Thymus (tissue), 11 donors: ENCODE data around the gene ODAD4. TPM values are rescaled to one million over a fixed set of nuclear protein-coding genes. Genes with fewer than 3 reads are reported as not detected.

Experiments
- DNase-seq, 9 donors: peaks; one replicate each; pipeline ENCODE4 v3.0.0-alpha.2; 2013; ENCODE audit warnings: low spot score in 9 of 9, low read depth in 6 of 9, missing footprints in 1 of 9
- H3K27ac ChIP-seq, 2 donors: one replicate each; pipeline ENCODE4 v1.5.1; 2013; ENCODE audit warnings: control low read depth in 1 of 2, low read depth in 1 of 2, low read length in 1 of 2, mild to moderate bottlenecking in 1 of 2, moderate library complexity in 1 of 2
- H3K27me3 ChIP-seq, 2 donors: one replicate each; pipeline ENCODE4 v1.5.1; 2013; ENCODE audit warnings: low read length in 1 of 2; ENCODE audit not compliant: control insufficient read depth in 2 of 2, insufficient read depth in 1 of 2
- H3K36me3 ChIP-seq, 2 donors: one replicate each; pipeline ENCODE4 v1.5.1; 2013; ENCODE audit warnings: low read length in 1 of 2, mild to moderate bottlenecking in 1 of 2, moderate library complexity in 1 of 2; ENCODE audit not compliant: control insufficient read depth in 2 of 2, insufficient read depth in 2 of 2
- H3K4me1 ChIP-seq, 2 donors: one replicate each; pipeline ENCODE4 v1.5.1; 2013; ENCODE audit warnings: low read length in 2 of 2; ENCODE audit not compliant: control insufficient read depth in 2 of 2, insufficient read depth in 2 of 2
- H3K4me3 ChIP-seq, 2 donors: one replicate each; pipeline ENCODE4 v1.5.1; 2013; ENCODE audit warnings: low read length in 2 of 2, control low read depth in 1 of 2, mild to moderate bottlenecking in 1 of 2
- H3K9me3 ChIP-seq, 2 donors: one replicate each; pipeline ENCODE4 v1.5.1; 2013; ENCODE audit warnings: low read length in 1 of 2, mild to moderate bottlenecking in 1 of 2; ENCODE audit not compliant: control insufficient read depth in 2 of 2, insufficient read depth in 1 of 2
- WGBS: extraction: QIAGEN DNeasy Blood & Tissue Kit; methylation state at CpG from one replicate; pipeline ENCODE4 v1.1.7; 2013; 5-methylcytosine and 5-hydroxymethylcytosine counted together
- polyA plus RNA-seq: library from polyadenylated mRNA; stranded (reverse); fragments of 200-250 nt; gene quantifications from one replicate; pipeline ENCODE4 v1.2.3, GENCODE V29; 2013
- total RNA-seq: library from RNA; stranded (reverse); fragments of 120-200 nt; gene quantifications from one replicate; pipeline ENCODE4 v1.2.4, GENCODE V29; 2013
- donor health status: healthy.

Gene ODAD4
- total and polyA plus RNA-seq, 2 donors, result 0.61 to 1.4 TPM

- H3K27ac ChIP-seq, result no peak overlapping the region
- H3K4me1 ChIP-seq, result no peaks in the 10 kb centered on the region
- H3K9me3 ChIP-seq, result no peaks in the 10 kb centered on the region
- WGBS, result 80% methylated on average over 7 of the region's 7 CpGs
- DNase-seq, result no peak
- peaks cover 78 to 87% of the 10 kb centered on the region in 2 donors for H3K36me3 ChIP-seq
- H3K27me3 ChIP-seq, result no peaks in the 10 kb centered on the region
- H3K4me3 ChIP-seq, result no peak overlapping the region
Measured at GRCh38 chr17:41894791-41895331, 35.6 kb upstream of the ODAD4 start.

- WGBS, result 96% methylated on average over 5 of the region's 5 CpGs
Measured at GRCh38 chr17:41895617-41896016, 34.8 kb upstream of the ODAD4 start.

GRCh38 chr17:41896726-41897125 is 33.7 kb upstream of the ODAD4 start:
- DNase-seq, result no peak
- H3K27me3 ChIP-seq, result no peaks in the 10 kb centered on the region
- H3K4me1 ChIP-seq, result no peaks in the 10 kb centered on the region
- no peak overlapping the region for H3K4me3 ChIP-seq
- H3K27ac ChIP-seq, result no peak overlapping the region
- H3K9me3 ChIP-seq, result no peaks in the 10 kb centered on the region
- 98% methylated on average over 6 of the region's 6 CpGs for WGBS
- peaks cover 81 to 90% of the 10 kb centered on the region in 2 donors for H3K36me3 ChIP-seq

More at GRCh38 chr17:41895617-41896016, 34.8 kb upstream of the ODAD4 start:
- Histone ChIP-seq H3K27ac (no peak overlapping the region), H3K27me3 (no peaks in the 10 kb centered on the region), H3K4me1 (no peaks in the 10 kb centered on the region), H3K9me3 (no peaks in the 10 kb centered on the region), H3K4me3 (no peak overlapping the region), H3K36me3 (peaks cover 79 to 90% of the 10 kb centered on the region in 2 donors)
- DNase-seq, result no peak

- WGBS, result 89% methylated on average over 11 of the region's 11 CpGs
- Histone ChIP-seq H3K9me3 (no peaks in the 10 kb centered on the region), H3K27me3 (no peaks in the 10 kb centered on the region), H3K27ac (no peak overlapping the region), H3K36me3 (peaks cover 80 to 84% of the 10 kb centered on the region in 2 donors), H3K4me1 (no peaks in the 10 kb centered on the region), H3K4me3 (no peak overlapping the region)
- DNase-seq, result no peak
Measured at GRCh38 chr17:41901646-41902045, 28.8 kb upstream of the ODAD4 start.

GRCh38 chr17:41904242-41904841 is 26.1 kb upstream of the ODAD4 start:
- Histone ChIP-seq H3K36me3 (peaks cover 78 to 85% of the 10 kb centered on the region in 2 donors), H3K27ac (no peak overlapping the region), H3K27me3 (no peaks in the 10 kb centered on the region), H3K4me3 (no peak overlapping the region), H3K4me1 (no peaks in the 10 kb centered on the region), H3K9me3 (no peaks in the 10 kb centered on the region)
- no peak for DNase-seq
- 98% methylated on average over 7 of the region's 7 CpGs for WGBS

- Histone ChIP-seq H3K4me3 (no peak overlapping the region), H3K27ac (no peak overlapping the region), H3K4me1 (no peaks in the 10 kb centered on the region), H3K27me3 (no peaks in the 10 kb centered on the region), H3K9me3 (no peaks in the 10 kb centered on the region), H3K36me3 (peaks cover 83 to 85% of the 10 kb centered on the region in 2 donors)
- no peak for DNase-seq
- WGBS, result 98% methylated on average over 4 of the region's 4 CpGs
Measured at GRCh38 chr17:41905172-41905571, 25.2 kb upstream of the ODAD4 start.

- Histone ChIP-seq H3K4me3 (no peak overlapping the region), H3K27ac (no peak overlapping the region), H3K36me3 (peaks cover 85 to 87% of the 10 kb centered on the region in 2 donors), H3K4me1 (no peaks in the 10 kb centered on the region), H3K9me3 (no peaks in the 10 kb centered on the region), H3K27me3 (no peaks in the 10 kb centered on the region)
- 96% methylated on average over 15 of the region's 15 CpGs for WGBS
- no peak for DNase-seq
Measured at GRCh38 chr17:41906465-41907184, 23.8 kb upstream of the ODAD4 start.

- no peak overlapping the region for H3K27ac ChIP-seq
Measured at GRCh38 chr17:41907185-41907556, 23.2 kb upstream of the ODAD4 start.

More at GRCh38 chr17:41907185-41907556, 23.2 kb upstream of the ODAD4 start:
- no peak for DNase-seq
- Histone ChIP-seq H3K27me3 (no peaks in the 10 kb centered on the region), H3K4me1 (no peaks in the 10 kb centered on the region), H3K36me3 (peaks cover 85% of the 10 kb centered on the region in 2 donors), H3K4me3 (no peak overlapping the region), H3K9me3 (no peaks in the 10 kb centered on the region)
- 96% methylated on average over 8 of the region's 8 CpGs for WGBS
